ENCODE measurements around the gene SDK1. TPM values are rescaled to one million over a fixed set of nuclear protein-coding genes. Genes with fewer than 3 reads are reported as not detected.
A peak's percentile ranks its signal among the peaks of the same experiment; 100 is the strongest.

SDK1 gene
- total RNA-seq, 1 experiment from 2014 or later = 9.3 TPM

GRCh38 chr7:4144811-4145510, 843.9 kb downstream of the SDK1 start:
- no peaks in the 10 kb centered on the region; the same call in 1 of the 2 replicates for H3K27me3 Mint-ChIP-seq (ENCODE audit: low read depth)
- H3K4me3 Mint-ChIP-seq = peak overlapping the region; percentile 41

GRCh38 chr7:4145576-4145975, 844.5 kb downstream of the SDK1 start:
- Mint-ChIP-seq H3K27ac (no peak overlapping the region), H3K4me1 (peaks cover 25% of the 10 kb centered on the region), H3K9me3 (peaks cover 3% of the 10 kb centered on the region; the same call in 1 of the 2 replicates), H3K27me3 (ENCODE audit: low read depth) (no peaks in the 10 kb centered on the region; the same call in 1 of the 2 replicates), H3K4me3 (no peak overlapping the region), H3K36me3 (no peaks in the 10 kb centered on the region; the same call in 1 of the 2 replicates)
- ATAC-seq (no peak), DNase-seq (ENCODE audit: low spot score) (no peak)
- POLR2A ChIA-PET = no interaction called here
- CTCF ChIA-PET = interaction anchor here (1.5 to 2.2 kb wide), 4 partner anchors 9 to 334 kb away, joined by 3 to 16 read pairs (median 10); no protein-coding TSS in a partner anchor
- no peak for TF ChIP-seq OVOL2 (CRISPR knock-in tag; IDR thresholded peaks at IDR 0.05; ENCODE audit: borderline replicate concordance)
- no peak for TF ChIP-seq CDX4 (CRISPR knock-in tag; IDR thresholded peaks at IDR 0.05; ENCODE audit: borderline replicate concordance)
- TF ChIP-seq JAZF1 (CRISPR knock-in tag; IDR thresholded peaks at IDR 0.05) = no peak
- TF ChIP-seq TEAD1 (CRISPR knock-in tag; IDR thresholded peaks at IDR 0.05) = no peak
- no peak for TF ChIP-seq ZNF121 (CRISPR knock-in tag; IDR thresholded peaks at IDR 0.05)
- TF ChIP-seq USF1 (CRISPR knock-in tag; IDR thresholded peaks at IDR 0.05) = no peak
- TF ChIP-seq IRF2 (CRISPR knock-in tag; IDR thresholded peaks at IDR 0.05; ENCODE audit: borderline replicate concordance, low read depth) = no peak
- no peak for TF ChIP-seq MXD4 (CRISPR knock-in tag; IDR thresholded peaks at IDR 0.05; ENCODE audit: borderline replicate concordance)
- no peak for TF ChIP-seq NR2C2 (CRISPR knock-in tag; IDR thresholded peaks at IDR 0.05)
- TF ChIP-seq ESRRA (CRISPR knock-in tag; IDR thresholded peaks at IDR 0.05; ENCODE audit: borderline replicate concordance) = no peak
- no peak for TF ChIP-seq ZNF512 (CRISPR knock-in tag; IDR thresholded peaks at IDR 0.05; ENCODE audit: borderline replicate concordance)
- TF ChIP-seq ERG (CRISPR knock-in tag; IDR thresholded peaks at IDR 0.05) = no peak
- TF ChIP-seq ZNF317 (CRISPR knock-in tag; IDR thresholded peaks at IDR 0.05; ENCODE audit: borderline replicate concordance, low read depth) = no peak
- no peak for TF ChIP-seq MYBL2 (CRISPR knock-in tag; IDR thresholded peaks at IDR 0.05)
- TF ChIP-seq GRHL2 (CRISPR knock-in tag; IDR thresholded peaks at IDR 0.05; ENCODE audit: insufficient replicate concordance, severe bottlenecking) = no peak
- no peak for TF ChIP-seq E2F5 (CRISPR knock-in tag; IDR thresholded peaks at IDR 0.05)
- TF ChIP-seq ZMAT4 (CRISPR knock-in tag; IDR thresholded peaks at IDR 0.05) = no peak
- TF ChIP-seq TP53 (CRISPR knock-in tag; IDR thresholded peaks at IDR 0.05) = no peak

More at GRCh38 chr7:4144811-4145510, 843.9 kb downstream of the SDK1 start:
- Mint-ChIP-seq H3K27ac (no peak overlapping the region), H3K36me3 (no peaks in the 10 kb centered on the region; the same call in 1 of the 2 replicates), H3K4me1 (peaks cover 25% of the 10 kb centered on the region), H3K9me3 (peaks cover 3% of the 10 kb centered on the region; the same call in 1 of the 2 replicates)
- ATAC-seq (peak; percentile 62), DNase-seq (ENCODE audit: low spot score) (peak; percentile 44)
- TF ChIP-seq KAT7 (CRISPR knock-in tag; IDR thresholded peaks at IDR 0.05; ENCODE audit: borderline replicate concordance) (no peak), JUN (CRISPR knock-in tag; IDR thresholded peaks at IDR 0.05) (no peak), GRHL2 (CRISPR knock-in tag; IDR thresholded peaks at IDR 0.05; ENCODE audit: insufficient replicate concordance, severe bottlenecking) (no peak), TEAD4 (CRISPR knock-in tag; IDR thresholded peaks at IDR 0.05) (no peak), ZNF671 (CRISPR knock-in tag; IDR thresholded peaks at IDR 0.05) (no peak), NR2C2 (CRISPR knock-in tag; IDR thresholded peaks at IDR 0.05) (no peak), ZNF416 (CRISPR knock-in tag; IDR thresholded peaks at IDR 0.05) (no peak)
- CTCF ChIA-PET = interaction anchor here (0.6 to 2.2 kb wide), 7 partner anchors 9 to 334 kb away, joined by 3 to 16 read pairs (median 4); no protein-coding TSS in a partner anchor
- POLR2A ChIA-PET = no interaction called here

Data from WTC11 (cell line).